Smooth muscle cell of trachea (primary cell): ENCODE measurements around the gene ZNF256. TPM values are rescaled to one million over a fixed set of nuclear protein-coding genes. Genes with fewer than 3 reads are reported as not detected.

ENCODE experiments used
- total RNA-seq: library from RNA; depleted of rRNA; stranded (reverse); fragments of >200 nt; gene quantifications from 2 replicates; pipeline ENCODE4 v1.2.1, GENCODE V29; 2014

Gene ZNF256
- 3.3 and 6.1 TPM in 2 replicates for total RNA-seq

GRCh38 chr19:57947419-57948134 is at the start of gene ZNF256:
Gene ZNF256 (minus strand): TSS chr19:57947706. CDS start chr19:57947474, 232 bp downstream.

GRCh38 chr19:57974434-57974833 is 26.9 kb upstream of the ZNF256 start, which contains the start of gene C19orf18:
Gene C19orf18 (minus strand): TSS chr19:57974534. CDS start chr19:57974432, 102 bp downstream.

GRCh38 chr19:57934820-57935665 is 12.5 kb downstream of the ZNF256 start, which contains the start of gene ZNF418:
Gene ZNF418 (minus strand): TSS chr19:57935402. CDS start chr19:57933822, 1,580 bp downstream.

GRCh38 chr19:57916168-57916995 is 31.1 kb downstream of the ZNF256 start, which contains the start of gene ZNF417:
Gene ZNF417 (minus strand): TSS chr19:57916592. CDS start chr19:57916411, 181 bp downstream.

Other genes with a start within 250 kb of the ZNF256 start
- 4.9 and 5.3 TPM in 2 replicates for gene ZNF154, start 238.5 kb downstream of the ZNF256 start, total RNA-seq
- gene ZNF671, start 220.1 kb downstream of the ZNF256 start, total RNA-seq = 13.9 and 15.3 TPM in 2 replicates
- 12.4 and 16.0 TPM in 2 replicates for gene ZNF776, start 200.9 kb downstream of the ZNF256 start, total RNA-seq
- gene ZNF586, start 178.0 kb downstream of the ZNF256 start, total RNA-seq = 17.5 and 20.1 TPM in 2 replicates
- 2.8 and 6.8 TPM in 2 replicates for gene ZNF552, start 132.8 kb downstream of the ZNF256 start, total RNA-seq
- 15.7 and 25.2 TPM in 2 replicates for gene ZNF587B, start 117.4 kb downstream of the ZNF256 start, total RNA-seq
- gene ZNF587, start 97.8 kb downstream of the ZNF256 start, total RNA-seq = 22.3 and 35.3 TPM in 2 replicates
- 6.1 and 10.3 TPM in 2 replicates for gene ZNF814, start 58.7 kb downstream of the ZNF256 start, total RNA-seq
- 23.4 and 25.1 TPM in 2 replicates for gene ZNF417, start 31.1 kb downstream of the ZNF256 start, total RNA-seq
- 9.4 and 10.3 TPM in 2 replicates for gene ZNF418, start 12.3 kb downstream of the ZNF256 start, total RNA-seq
- 0.17 TPM in 1 of 2 replicates, not detected in the other for gene C19orf18, start 26.8 kb upstream of the ZNF256 start, total RNA-seq
- gene ZNF606, start 55.1 kb upstream of the ZNF256 start, total RNA-seq = 26.1 and 31.6 TPM in 2 replicates
- 0.83 TPM in 1 of 2 replicates, not detected in the other for gene ZSCAN1, start 86.3 kb upstream of the ZNF256 start, total RNA-seq
- 6.1 and 8.3 TPM in 2 replicates for gene ZNF135, start 111.6 kb upstream of the ZNF256 start, total RNA-seq
- gene ZSCAN18, start 150.5 kb upstream of the ZNF256 start, total RNA-seq = 56.6 and 92.3 TPM in 2 replicates
- 17.5 and 21.2 TPM in 2 replicates for gene ZNF329, start 203.1 kb upstream of the ZNF256 start, total RNA-seq
- 27.8 and 32.1 TPM in 2 replicates for gene ZNF274, start 235.4 kb upstream of the ZNF256 start, total RNA-seq